NCI-H2107 treated with DMSO at 0.1 percent for 48 hours (cell line): ENCODE measurements around the gene FLOT2.
"Not testable (repeated sequence)": the region's sequence is repeated elsewhere in the genome, so short reads cannot be mapped to it uniquely, and the experiment has no call there.

ENCODE experiments used
- DNase-seq: peaks from one replicate; lab custom pipeline; 2025; ENCODE audit not compliant: unreplicated experiment; lab: John Stamatoyannopoulos, UW

Gene FLOT2

GRCh38 chr17:28896884-28897768, at the start of gene FLOT2:
FLOT2 (minus strand) TSS chr17:28897733; CDS start chr17:28897574, 159 bp downstream.
- DNase-seq, result peak; percentile 67

- no peak for DNase-seq
Observed at GRCh38 chr17:28946239-28946638, 48.7 kb upstream of the FLOT2 start.

- DNase-seq, result no peak
Observed at GRCh38 chr17:28944862-28945741, 47.6 kb upstream of the FLOT2 start.

- DNase-seq, result no peak
Observed at GRCh38 chr17:28944343-28944742, 46.8 kb upstream of the FLOT2 start.

- DNase-seq, result no peak
Observed at GRCh38 chr17:28942925-28943324, 45.4 kb upstream of the FLOT2 start.

- no peak for DNase-seq
Observed at GRCh38 chr17:28941251-28941650, 43.7 kb upstream of the FLOT2 start.

- peak; percentile 88 for DNase-seq
Observed at GRCh38 chr17:28940675-28941074, 43.1 kb upstream of the FLOT2 start.

- no peak for DNase-seq
Observed at GRCh38 chr17:28940142-28940541, 42.6 kb upstream of the FLOT2 start.

- no peak for DNase-seq
Observed at GRCh38 chr17:28938552-28938951, 41.0 kb upstream of the FLOT2 start.

- DNase-seq, result no peak
Observed at GRCh38 chr17:28937044-28937729, 39.7 kb upstream of the FLOT2 start.

- DNase-seq, result no peak
Observed at GRCh38 chr17:28935744-28936460, 38.4 kb upstream of the FLOT2 start.

- DNase-seq, result not testable (repeated sequence)
Observed at GRCh38 chr17:28934508-28934907, 37.0 kb upstream of the FLOT2 start.

- no peak for DNase-seq
Observed at GRCh38 chr17:28929787-28930186, 32.3 kb upstream of the FLOT2 start.

GRCh38 chr17:28928061-28928460, 30.5 kb upstream of the FLOT2 start:
- DNase-seq, result no peak

GRCh38 chr17:28926786-28927185, 29.3 kb upstream of the FLOT2 start:
- no peak for DNase-seq

- no peak for DNase-seq
Observed at GRCh38 chr17:28926366-28926765, 28.8 kb upstream of the FLOT2 start.

GRCh38 chr17:28925912-28926365, 28.4 kb upstream of the FLOT2 start:
- peak; percentile 61 for DNase-seq

- DNase-seq, result no peak
Observed at GRCh38 chr17:28920201-28920600, 22.7 kb upstream of the FLOT2 start.

- no peak for DNase-seq
Observed at GRCh38 chr17:28918295-28918694, 20.8 kb upstream of the FLOT2 start.

- DNase-seq, result no peak
Observed at GRCh38 chr17:28917465-28917864, 19.9 kb upstream of the FLOT2 start.

- DNase-seq, result no peak
Observed at GRCh38 chr17:28917029-28917428, 19.5 kb upstream of the FLOT2 start.
